ENCODE results near the gene ARID5B. TPM values are rescaled to one million over a fixed set of nuclear protein-coding genes. Genes with fewer than 3 reads are reported as not detected.

Gene ARID5B
- polyA plus RNA-seq (2012; rRNA removed) = 10.9 and 18.4 TPM in 2 replicates
- polyA plus RNA-seq (2012; cell fraction: cytosol; rRNA removed) = 12.7 and 13.2 TPM in 2 replicates
- polyA plus RNA-seq (2012; cell fraction: nucleus; rRNA removed) = 12.0 and 22.4 TPM in 2 replicates

GRCh38 chr10:61900829-61901792 is at the start of gene ARID5B:
Gene ARID5B, plus strand, starts transcription at chr10:61901699. Its CDS starts 11 bp downstream, at chr10:61901710.
- Histone ChIP-seq H4K20me1 (ENCODE audit: insufficient read depth) (no peaks in the 10 kb centered on the region), H3K4me3 (ENCODE audit: low read depth in 2 of 2, low read length in 1 of 2) (peak within 1 kb of the TSS; percentile 67 to 84), H3K4me2 (peak within 1 kb of the TSS; percentile 91), H3K9ac (peak within 1 kb of the TSS; percentile 87), H3K9me3 (no peaks in the 10 kb centered on the region), H3K27me3 (ENCODE audit: insufficient read depth) (no peaks in the 10 kb centered on the region), H3K79me2 (ENCODE audit: insufficient read depth) (peaks cover 42% of the 10 kb centered on the region), H3K4me1 (ENCODE audit: control insufficient read depth in 1 of 2, insufficient read depth in 2 of 2, low read depth in 1 of 2, low read length in 1 of 2) (peaks cover 26 to 29% of the 10 kb centered on the region in 2 experiments; a peak in 3 of 4 replicates), H3K27ac (ENCODE audit: low read depth in 2 of 2, low read length in 1 of 2) (peak within 1 kb of the TSS; percentile 87 to 99), H3F3A (replicated peaks; ENCODE audit: insufficient read depth) (peaks cover 31% of the 10 kb centered on the region), H3K36me3 (replicated peaks in 1 of 2; ENCODE audit: control insufficient read depth in 1 of 2, insufficient read depth in 2 of 2, low read length in 1 of 2) (no peaks in the 10 kb centered on the region), H3K9me2 (no peaks in the 10 kb centered on the region), H2AFZ (ENCODE audit: low read depth) (peak within 1 kb of the TSS; percentile 92)
- ChIA-PET CTCF (interaction anchor here (0.7 to 6.9 kb wide), 8 partner anchors 64 to 761 kb away, joined by 3 to 36 read pairs (median 8); no protein-coding TSS in a partner anchor), POLR2A (no interaction called here)
- TF ChIP-seq TEAD4 (IDR thresholded peaks at IDR 0.05; ENCODE audit: borderline replicate concordance, insufficient read depth) = no peak
- no peak for TF ChIP-seq FOXJ3 (CRISPR knock-in tag; IDR thresholded peaks at IDR 0.05)
- peak; percentile 39 for TF ChIP-seq PBX3 (IDR thresholded peaks at IDR 0.05)
- TF ChIP-seq GATA2 (CRISPR knock-in tag; IDR thresholded peaks at IDR 0.05) = no peak
- no peak for TF ChIP-seq EZH2phosphoT487 (IDR thresholded peaks at IDR 0.05; ENCODE audit: borderline replicate concordance, low read depth)
- TF ChIP-seq, protein P1, sequence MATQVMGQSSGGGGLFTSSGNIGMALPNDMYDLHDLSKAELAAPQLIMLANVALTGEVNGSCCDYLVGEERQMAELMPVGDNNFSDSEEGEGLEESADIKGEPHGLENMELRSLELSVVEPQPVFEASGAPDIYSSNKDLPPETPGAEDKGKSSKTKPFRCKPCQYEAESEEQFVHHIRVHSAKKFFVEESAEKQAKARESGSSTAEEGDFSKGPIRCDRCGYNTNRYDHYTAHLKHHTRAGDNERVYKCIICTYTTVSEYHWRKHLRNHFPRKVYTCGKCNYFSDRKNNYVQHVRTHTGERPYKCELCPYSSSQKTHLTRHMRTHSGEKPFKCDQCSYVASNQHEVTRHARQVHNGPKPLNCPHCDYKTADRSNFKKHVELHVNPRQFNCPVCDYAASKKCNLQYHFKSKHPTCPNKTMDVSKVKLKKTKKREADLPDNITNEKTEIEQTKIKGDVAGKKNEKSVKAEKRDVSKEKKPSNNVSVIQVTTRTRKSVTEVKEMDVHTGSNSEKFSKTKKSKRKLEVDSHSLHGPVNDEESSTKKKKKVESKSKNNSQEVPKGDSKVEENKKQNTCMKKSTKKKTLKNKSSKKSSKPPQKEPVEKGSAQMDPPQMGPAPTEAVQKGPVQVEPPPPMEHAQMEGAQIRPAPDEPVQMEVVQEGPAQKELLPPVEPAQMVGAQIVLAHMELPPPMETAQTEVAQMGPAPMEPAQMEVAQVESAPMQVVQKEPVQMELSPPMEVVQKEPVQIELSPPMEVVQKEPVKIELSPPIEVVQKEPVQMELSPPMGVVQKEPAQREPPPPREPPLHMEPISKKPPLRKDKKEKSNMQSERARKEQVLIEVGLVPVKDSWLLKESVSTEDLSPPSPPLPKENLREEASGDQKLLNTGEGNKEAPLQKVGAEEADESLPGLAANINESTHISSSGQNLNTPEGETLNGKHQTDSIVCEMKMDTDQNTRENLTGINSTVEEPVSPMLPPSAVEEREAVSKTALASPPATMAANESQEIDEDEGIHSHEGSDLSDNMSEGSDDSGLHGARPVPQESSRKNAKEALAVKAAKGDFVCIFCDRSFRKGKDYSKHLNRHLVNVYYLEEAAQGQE (IDR thresholded peaks at IDR 0.05; ENCODE audit: low read depth, low read length) = no peak
- no peak for TF ChIP-seq RFX5 (IDR thresholded peaks at IDR 0.05; ENCODE audit: low read length)
- no peak; the same call in 1 of the 2 replicates for TF ChIP-seq CTCF (IDR thresholded peaks at IDR 0.05)
- 0 out of 4 replicates have a peak, but pooled peaks of 1 of the 2 experiments have one; percentile 4 for TF ChIP-seq EP300 (IDR thresholded peaks at IDR 0.05; ENCODE audit: borderline replicate concordance in 1 of 2, low read depth in 1 of 2, low read length in 1 of 2)
- TF ChIP-seq TAF1 (IDR thresholded peaks at IDR 0.05; ENCODE audit: borderline replicate concordance, low read depth, low read length) = peak; percentile 61; the same call in 1 of the 2 replicates
- peak; percentile 63 for TF ChIP-seq POLR2AphosphoS5 (IDR thresholded peaks at IDR 0.05; ENCODE audit: low read depth, low read length)
- no peak for TF ChIP-seq GABPA (IDR thresholded peaks at IDR 0.05; ENCODE audit: low read depth)
- DNase-seq = peak; percentile 68
- WGBS (ENCODE audit: low lambda C conversion rate) = under 1% methylated on average over 34 of the region's 34 CpGs
